HG03521 (cell line): Measurements from ENCODE around the gene HDAC4.
"Not testable (repeated sequence)": the region's sequence is repeated elsewhere in the genome, so short reads cannot be mapped to it uniquely, and the experiment has no call there.

ENCODE experiments used
- ATAC-seq: cut with Tn5 transposase; IDR thresholded peaks from one replicate; pipeline ENCODE4 v1.9.1; 2021; ENCODE audit warnings: mild to moderate bottlenecking, moderate library complexity; ENCODE audit not compliant: unreplicated experiment

Gene HDAC4

GRCh38 chr2:239400596-239401066 is at the start of gene HDAC4:
Gene HDAC4 (minus strand): TSS chr2:239401020. CDS start chr2:239352699, 48,321 bp downstream.
- ATAC-seq, result no peak

- ATAC-seq, result not testable (repeated sequence)
Measured at GRCh38 chr2:239449468-239449867, 48.6 kb upstream of the HDAC4 start.

- ATAC-seq, result no peak
Measured at GRCh38 chr2:239445771-239446524, 45.1 kb upstream of the HDAC4 start.

GRCh38 chr2:239444626-239445577 is 44.1 kb upstream of the HDAC4 start:
- no peak for ATAC-seq

- no peak for ATAC-seq
Measured at GRCh38 chr2:239443666-239444567, 43.1 kb upstream of the HDAC4 start.

- ATAC-seq, result no peak
Measured at GRCh38 chr2:239443102-239443620, 42.3 kb upstream of the HDAC4 start.

GRCh38 chr2:239442192-239442591 is 41.4 kb upstream of the HDAC4 start:
- ATAC-seq, result no peak

- no peak for ATAC-seq
Measured at GRCh38 chr2:239441261-239442078, 40.6 kb upstream of the HDAC4 start.

- ATAC-seq, result no peak
Measured at GRCh38 chr2:239440511-239440959, 39.7 kb upstream of the HDAC4 start.

- no peak for ATAC-seq
Measured at GRCh38 chr2:239439754-239440315, 39.0 kb upstream of the HDAC4 start.

- no peak for ATAC-seq
Measured at GRCh38 chr2:239438995-239439753, 38.4 kb upstream of the HDAC4 start.

- ATAC-seq, result no peak
Measured at GRCh38 chr2:239438368-239438767, 37.5 kb upstream of the HDAC4 start.

GRCh38 chr2:239436669-239437335 is 36.0 kb upstream of the HDAC4 start:
- no peak for ATAC-seq

- ATAC-seq, result no peak
Measured at GRCh38 chr2:239436076-239436475, 35.3 kb upstream of the HDAC4 start.

- no peak for ATAC-seq
Measured at GRCh38 chr2:239433777-239434403, 33.1 kb upstream of the HDAC4 start.

GRCh38 chr2:239432174-239432573 is 31.4 kb upstream of the HDAC4 start:
- no peak for ATAC-seq

GRCh38 chr2:239431536-239431935 is 30.7 kb upstream of the HDAC4 start:
- ATAC-seq, result no peak
